ENCODE results near the gene FLNB. TPM values are rescaled to one million over a fixed set of nuclear protein-coding genes. Genes with fewer than 3 reads are reported as not detected.
A peak's percentile ranks its signal among the peaks of the same experiment; 100 is the strongest.

Gene FLNB
- total RNA-seq, 1 donor from 2014 or later: 782 TPM

DNA sequence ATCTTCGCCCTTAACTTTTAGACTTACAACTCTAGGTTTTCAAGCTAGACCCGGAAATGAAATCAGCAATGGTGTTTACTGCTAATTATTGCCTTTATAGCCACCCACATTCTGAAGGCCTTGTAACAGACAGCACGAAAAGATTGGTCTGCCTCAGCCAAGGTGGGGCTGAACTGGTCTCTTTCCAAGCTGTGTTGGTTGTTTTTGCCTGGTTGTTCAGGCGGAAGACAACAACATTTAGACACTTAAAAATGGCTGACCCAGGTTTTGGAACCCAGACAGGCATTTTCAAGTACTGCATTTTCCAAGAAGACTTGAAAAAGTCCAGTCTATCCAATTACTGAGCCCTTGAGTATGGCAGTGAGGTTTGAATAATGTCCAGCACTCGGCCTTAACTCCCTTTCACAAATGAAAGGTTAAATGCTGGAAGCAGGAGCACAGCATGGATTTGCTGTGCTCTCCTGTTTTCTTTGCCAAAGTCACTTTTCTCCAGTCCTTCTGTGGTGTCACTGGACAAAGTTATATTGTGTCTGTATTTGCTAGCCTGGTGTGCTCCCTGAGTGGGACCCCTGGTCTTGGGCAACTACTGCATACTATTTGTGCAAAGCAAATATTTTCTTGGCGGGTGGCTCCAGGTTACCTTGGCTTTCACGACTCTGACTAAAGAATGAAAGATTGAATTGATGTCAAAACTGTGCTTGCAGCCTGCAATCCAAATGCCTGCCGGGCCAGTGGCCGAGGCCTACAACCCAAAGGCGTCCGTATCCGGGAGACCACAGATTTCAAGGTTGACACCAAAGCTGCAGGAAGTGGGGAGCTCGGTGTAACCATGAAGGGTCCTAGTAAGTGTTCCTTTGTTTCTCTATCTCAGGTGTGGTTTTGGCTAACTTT, 93.5 kb downstream of the FLNB start:
- DNase-seq (ENCODE audit: extremely low read depth, low read depth, low spot score): no peak

DNA sequence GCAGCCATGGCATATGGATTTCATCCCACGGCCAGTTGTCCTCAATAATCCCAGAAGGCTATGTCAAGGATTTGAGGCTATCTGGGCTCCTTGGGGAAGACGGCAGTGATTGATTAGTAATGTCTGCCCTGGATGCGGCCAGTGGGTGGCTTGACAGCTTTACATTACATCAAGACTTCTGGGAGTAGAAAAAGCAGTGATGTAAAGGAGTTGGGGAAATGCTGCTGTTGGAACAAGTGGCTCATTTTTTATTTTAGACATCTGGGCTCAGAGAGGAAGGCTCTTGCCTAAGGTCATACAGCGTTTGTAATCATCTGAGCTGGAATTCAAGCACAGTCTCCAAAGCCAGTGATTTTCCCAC, 94.1 kb downstream of the FLNB start:
- no peak for DNase-seq (ENCODE audit: extremely low read depth, low read depth, low spot score)

DNA sequence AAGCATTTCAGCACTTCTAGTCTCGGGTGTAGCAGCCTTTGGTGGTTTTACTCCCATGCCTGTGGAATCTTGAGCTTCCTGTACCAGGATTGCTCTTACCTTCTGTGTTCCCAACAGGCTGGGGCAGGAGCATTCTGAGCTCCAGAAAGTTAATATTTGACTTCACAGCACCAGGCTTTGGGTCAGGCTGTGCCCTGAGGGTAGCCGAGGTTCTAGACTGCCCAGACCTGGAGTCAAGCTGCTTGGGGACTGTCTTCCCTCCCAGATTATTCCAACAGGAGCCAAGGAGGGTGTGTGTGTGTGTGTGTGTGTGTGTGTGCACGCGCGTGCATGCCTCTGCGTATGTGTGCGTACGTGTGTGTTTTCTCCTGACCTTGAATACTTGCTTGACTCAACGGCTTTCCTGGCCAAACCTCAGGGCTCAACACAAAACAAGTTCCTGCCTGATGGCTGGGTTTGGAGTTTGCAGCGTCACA, 94.8 kb downstream of the FLNB start:
- DNase-seq (ENCODE audit: extremely low read depth, low read depth, low spot score): no peak

DNA sequence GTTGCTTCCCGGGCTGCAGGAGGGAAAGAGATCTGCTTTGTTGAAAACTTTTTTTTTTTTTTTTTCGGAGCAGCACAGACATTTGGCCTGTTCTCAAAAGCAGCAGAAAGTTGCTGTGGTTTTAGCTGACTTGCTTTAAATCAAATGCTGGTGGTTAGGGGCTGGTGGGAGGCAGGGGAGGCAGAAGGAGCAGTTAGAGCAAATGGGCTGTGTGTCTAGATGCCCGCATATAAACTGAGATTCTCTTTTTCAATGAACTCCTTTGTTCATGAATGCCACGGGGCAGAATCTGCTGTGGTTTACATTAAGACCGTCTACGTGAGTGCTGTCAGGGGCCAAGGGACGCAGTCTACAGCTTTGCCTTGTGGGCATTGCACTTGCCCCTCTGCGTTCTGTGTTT, 95.9 kb downstream of the FLNB start:
- no peak for DNase-seq (ENCODE audit: extremely low read depth, low read depth, low spot score)

DNA sequence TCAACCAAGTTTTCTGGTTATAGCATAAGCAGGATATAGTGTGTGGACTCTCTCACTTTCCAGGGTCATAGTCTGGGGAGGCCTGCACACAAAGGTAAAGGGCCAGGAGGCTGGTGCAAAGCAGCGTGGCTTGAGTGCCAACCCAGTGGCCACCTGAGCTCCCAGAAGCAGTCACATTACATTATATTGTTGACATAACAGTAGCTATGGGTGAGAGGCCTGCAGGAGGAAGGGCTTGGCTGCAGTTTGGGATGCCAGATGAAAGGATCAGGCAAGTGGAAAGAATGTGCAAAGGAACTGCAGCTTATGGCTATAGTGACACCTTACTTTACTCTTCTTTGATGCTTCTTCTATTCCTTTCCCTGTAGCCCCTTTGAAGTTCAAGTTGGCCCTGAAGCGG, 96.5 kb downstream of the FLNB start:
- DNase-seq (ENCODE audit: extremely low read depth, low read depth, low spot score): no peak

GRCh38 chr3:58105196-58105595, 97.0 kb downstream of the FLNB start:
- DNase-seq (ENCODE audit: extremely low read depth, low read depth, low spot score): no peak

GRCh38 chr3:58106061-58106460, 97.8 kb downstream of the FLNB start:
- DNase-seq (ENCODE audit: extremely low read depth, low read depth, low spot score): no peak

DNA sequence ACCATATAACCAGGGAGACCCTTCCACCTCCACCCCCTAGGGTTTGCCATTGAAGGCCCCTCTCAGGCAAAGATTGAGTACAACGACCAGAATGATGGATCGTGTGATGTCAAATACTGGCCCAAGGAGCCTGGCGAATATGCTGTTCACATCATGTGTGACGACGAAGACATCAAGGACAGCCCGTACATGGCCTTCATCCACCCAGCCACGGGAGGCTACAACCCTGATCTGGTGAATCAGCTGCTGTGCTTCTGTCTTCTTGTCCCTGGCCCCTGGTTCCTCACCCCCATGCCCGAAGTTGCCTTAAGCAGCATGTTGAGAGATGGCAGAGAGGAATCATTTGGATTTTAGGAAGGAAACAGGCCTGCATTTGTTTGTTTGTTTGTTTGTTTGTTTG, 98.4 kb downstream of the FLNB start:
- no peak for DNase-seq (ENCODE audit: extremely low read depth, low read depth, low spot score)

DNA sequence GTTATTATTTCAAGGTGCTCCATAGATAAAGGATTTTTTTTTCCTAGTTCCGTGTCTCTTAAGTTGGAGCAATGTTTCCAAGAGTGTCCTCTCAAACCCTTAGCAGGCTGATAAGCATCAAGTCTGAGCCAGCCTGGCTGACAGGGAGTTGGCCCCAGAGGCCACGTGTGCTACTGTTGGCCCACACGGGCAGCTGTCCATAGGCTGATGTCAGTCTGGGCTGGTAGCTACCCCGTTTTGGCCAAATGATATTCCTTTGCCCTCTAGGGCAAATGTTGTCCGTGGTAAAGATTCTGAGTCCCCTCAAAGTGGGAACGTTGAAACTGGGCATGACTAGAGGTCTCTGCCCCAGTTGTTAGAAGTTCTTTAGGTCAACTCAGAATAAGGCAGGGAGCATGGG, 99.4 kb downstream of the FLNB start:
- DNase-seq (ENCODE audit: extremely low read depth, low read depth, low spot score): no peak

- DNase-seq (ENCODE audit: extremely low read depth, low read depth, low spot score): no peak
Observed at GRCh38 chr3:58109752-58110151, 101.5 kb downstream of the FLNB start.

DNA sequence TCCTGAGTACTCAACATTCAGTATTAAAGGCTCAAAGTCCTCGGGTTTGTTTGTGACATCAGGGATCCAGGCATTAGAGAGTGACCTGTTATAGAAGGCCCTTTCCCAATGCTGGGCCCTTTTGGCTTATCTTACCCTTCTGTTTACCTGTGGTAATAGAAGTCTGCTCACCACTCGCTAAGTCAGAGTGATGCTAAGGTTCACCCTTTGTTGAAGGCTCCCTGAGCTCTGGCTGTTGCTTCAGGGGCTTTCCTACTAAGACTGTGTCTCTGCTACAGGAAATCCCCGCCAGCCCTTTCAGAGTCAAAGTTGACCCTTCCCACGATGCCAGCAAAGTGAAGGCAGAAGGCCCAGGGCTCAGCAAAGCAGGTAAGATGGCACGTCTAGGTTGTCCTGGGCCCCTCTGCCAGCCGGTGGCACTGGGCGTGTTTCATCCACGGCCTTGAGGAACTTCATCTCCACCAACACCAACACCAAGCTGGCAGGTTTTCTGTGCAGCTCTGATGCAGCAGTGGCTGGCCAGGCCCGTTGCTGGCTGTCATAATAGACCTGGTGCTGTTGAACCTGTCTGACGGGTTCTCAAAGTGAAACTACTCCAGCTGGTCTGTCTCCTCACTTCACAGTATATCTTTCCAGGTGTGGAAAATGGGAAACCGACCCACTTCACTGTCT, 103.4 kb downstream of the FLNB start:
- no peak for DNase-seq (ENCODE audit: extremely low read depth, low read depth, low spot score)

- DNase-seq (ENCODE audit: extremely low read depth, low read depth, low spot score): no peak
Observed at GRCh38 chr3:58112185-58112535, 103.9 kb downstream of the FLNB start.

DNA sequence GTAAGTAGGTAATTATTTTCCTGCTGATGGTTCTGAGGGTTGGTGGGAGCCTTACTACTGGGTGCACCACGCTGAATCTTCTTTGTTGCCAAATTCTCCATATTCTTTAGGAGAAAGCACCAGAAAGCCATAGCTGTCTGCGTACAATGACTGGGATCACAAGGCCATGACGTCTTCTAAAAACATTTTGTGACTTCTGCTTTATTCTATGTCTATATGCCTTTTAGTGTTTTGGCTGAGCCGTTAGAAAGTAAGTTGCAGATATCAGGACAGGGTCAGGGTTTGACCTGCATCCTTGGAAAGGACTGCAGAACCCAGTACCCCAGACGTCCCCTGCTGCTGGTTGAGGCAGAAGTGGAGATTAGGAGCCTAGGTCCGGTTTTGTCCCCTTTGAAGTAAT, 107.0 kb downstream of the FLNB start:
- DNase-seq (ENCODE audit: extremely low read depth, low read depth, low spot score): no peak

DNA sequence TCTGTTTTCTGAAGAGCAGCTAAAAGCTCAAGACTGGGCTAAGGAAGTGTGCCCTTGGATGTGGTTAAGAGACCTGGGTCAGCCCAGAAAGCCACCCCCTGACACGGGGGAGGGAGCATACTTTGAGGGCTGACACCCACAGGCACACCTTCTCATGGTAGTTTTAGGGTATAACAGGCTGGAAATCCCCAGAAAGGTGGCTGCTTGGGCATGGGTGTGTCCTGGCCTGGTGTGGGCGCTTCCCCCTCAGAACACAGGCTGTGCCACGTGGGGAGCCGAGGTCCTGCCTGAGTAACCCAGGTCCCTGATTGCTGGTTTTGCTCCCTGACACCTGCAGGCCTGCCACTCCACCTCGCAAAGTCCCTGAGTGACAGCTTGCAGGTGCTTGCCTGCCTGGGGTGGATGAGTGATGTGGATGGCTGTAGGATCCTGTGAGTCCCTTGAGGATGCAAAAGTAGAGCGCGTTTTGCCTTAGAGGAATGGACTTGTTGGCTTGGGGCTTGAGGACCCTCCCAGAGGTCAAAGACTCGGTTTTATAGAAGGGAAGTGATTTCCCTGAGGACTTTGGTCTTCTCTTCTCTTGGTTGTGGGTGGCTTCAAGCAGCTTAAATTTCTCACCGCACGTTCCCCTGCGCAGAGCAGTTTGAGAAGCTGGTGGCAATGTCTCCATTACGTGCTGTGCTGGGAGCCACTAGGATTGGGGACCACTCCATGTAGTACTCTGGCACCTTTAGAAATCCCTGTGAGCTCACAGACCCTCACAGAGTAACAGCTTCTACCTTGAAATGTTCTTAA, 108.1 kb downstream of the FLNB start:
- no peak for DNase-seq (ENCODE audit: extremely low read depth, low read depth, low spot score)

DNA sequence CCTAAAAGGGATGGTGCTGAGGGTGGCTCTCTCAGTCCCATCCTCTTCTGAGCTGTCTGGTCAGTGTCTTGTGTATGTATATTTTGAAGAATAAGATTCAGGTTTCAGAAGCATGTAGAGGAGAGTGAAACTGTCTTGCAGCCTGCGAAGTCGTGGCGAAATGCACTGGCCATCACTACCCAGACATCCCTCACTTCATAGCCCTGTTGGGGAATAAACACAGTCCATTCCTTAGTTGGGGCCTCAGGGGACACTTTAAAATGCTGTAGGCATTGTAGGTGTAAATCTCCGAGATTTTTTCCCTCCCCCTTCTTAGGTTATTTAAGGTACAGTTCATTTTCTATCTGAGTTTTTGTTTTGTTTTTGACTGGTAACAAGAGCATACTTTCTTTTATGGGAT, 108.8 kb downstream of the FLNB start:
- no peak for DNase-seq (ENCODE audit: extremely low read depth, low read depth, low spot score)

- DNase-seq (ENCODE audit: extremely low read depth, low read depth, low spot score): peak; percentile 72
Observed at GRCh38 chr3:58117561-58118181, 109.4 kb downstream of the FLNB start.

GRCh38 chr3:58119186-58119585, 111.0 kb downstream of the FLNB start:
- DNase-seq (ENCODE audit: extremely low read depth, low read depth, low spot score): no peak

DNA sequence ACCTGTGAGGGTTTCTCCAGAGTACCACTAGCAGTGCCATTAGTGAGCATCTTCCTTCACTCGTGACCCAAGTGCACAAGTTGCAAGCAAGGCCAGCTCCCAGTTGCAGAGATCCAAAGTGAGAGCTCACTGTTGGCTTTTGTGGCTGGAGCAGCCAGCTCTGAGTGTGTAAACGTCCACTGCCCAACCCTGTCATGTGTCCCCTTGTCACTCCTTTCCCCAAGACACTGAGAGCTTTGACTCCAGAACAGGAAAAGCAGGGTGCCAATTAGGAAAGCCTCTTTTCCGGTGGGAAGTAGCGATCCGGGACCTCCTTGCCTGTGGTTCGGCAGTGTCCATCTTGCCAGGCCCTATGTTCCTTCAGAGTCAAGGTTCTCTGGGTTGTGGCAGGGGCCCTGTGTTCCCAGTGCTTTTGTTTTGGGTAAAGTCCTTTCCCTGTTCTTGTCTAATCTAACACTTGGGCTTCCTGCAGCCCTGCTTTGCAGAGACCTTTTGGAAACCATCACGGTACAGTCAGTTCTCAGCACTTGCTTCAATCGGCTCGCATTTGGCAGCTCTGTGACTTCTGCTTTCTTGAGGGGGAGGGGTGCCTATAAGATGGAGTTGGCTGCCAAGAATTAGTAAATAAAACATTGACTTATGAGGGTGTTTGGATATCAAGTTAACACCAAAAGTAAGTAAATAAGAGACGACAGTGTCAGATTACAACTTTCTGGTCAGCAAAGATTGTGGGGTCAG, 112.0 kb downstream of the FLNB start:
- no peak for DNase-seq (ENCODE audit: extremely low read depth, low read depth, low spot score)

- DNase-seq (ENCODE audit: extremely low read depth, low read depth, low spot score): no peak
Observed at GRCh38 chr3:58121183-58121582, 113.0 kb downstream of the FLNB start.

GRCh38 chr3:58122936-58123700, 114.9 kb downstream of the FLNB start:
- no peak for DNase-seq (ENCODE audit: extremely low read depth, low read depth, low spot score)

All from glomerular endothelial cell (primary cell).